NT2/D1 (cell line): ENCODE results near the gene KRT85.

Experiments
- SUZ12 ChIP-seq: IDR thresholded peaks from 2 replicates; pipeline ENCODE4 v1.6.1; 2011; ENCODE audit not compliant: insufficient read length, insufficient read depth; ENCODE audit errors: extremely low read depth
- YY1 ChIP-seq: IDR thresholded peaks from 2 replicates; pipeline ENCODE4 v1.6.1; 2011; ENCODE audit not compliant: insufficient read length, insufficient read depth

DNA sequence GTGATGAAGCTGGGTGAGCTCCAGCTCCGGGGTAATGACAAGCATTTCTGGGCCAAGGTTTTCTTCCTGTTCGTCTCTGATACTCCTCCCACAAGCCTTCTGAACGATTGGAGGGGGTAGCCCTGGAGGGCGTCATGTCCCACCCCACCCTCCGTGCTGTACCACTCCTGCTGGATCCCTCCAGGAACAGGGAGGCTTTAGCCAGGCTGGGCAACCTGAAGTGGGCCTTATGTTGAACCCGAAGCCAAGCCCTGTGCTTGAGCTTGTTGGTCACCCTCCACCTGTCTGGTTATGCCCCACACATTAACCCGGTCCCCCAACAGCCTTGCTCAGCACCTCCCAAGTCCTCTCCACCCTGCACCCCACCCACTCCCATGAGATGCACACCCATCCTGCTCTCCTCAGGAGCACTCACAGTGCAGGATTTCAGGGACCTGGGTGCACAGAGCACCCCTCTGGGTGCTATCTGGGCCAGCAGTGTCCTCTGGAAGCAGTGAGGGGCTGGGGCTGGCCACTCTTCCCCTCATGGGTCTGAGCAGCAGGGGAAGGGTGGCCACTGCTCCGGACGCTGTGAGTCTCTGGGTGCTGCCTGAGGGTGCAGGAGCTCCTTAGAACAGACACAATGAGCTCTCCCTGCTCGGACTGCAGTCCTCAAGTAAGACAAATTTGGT lies 39.3 kb downstream of the KRT85 start:
- TF ChIP-seq YY1 (no peak), SUZ12 (no peak)
